Gastroesophageal sphincter (tissue), 3 donors: ENCODE results near the gene MYCBPAP.

Experiments used
- CTCF ChIP-seq, 4 experiments: fragments of 200-600 bp in 2 of 4; fragments of 450-650 bp in 2 of 4; sonication (generic) in 1 of 4; IDR thresholded peaks; one replicate each; pipeline ENCODE4 v1.5.1; 2017 to 2019; ENCODE audit warnings: antibody characterized with exemption in 4 of 4, mild to moderate bottlenecking in 2 of 4, moderate library complexity in 2 of 4
- EP300 ChIP-seq: sonication (generic); formaldehyde crosslinking; IDR thresholded peaks from one replicate; pipeline ENCODE4 v1.6.1; 2017; ENCODE audit warnings: antibody characterized with exemption, mild to moderate bottlenecking
- POLR2A ChIP-seq, 2 donors: fragments of 450-650 bp; IDR thresholded peaks; one replicate each; pipeline ENCODE4 v1.6.1; 2017; ENCODE audit warnings: antibody characterized with exemption in 2 of 2, mild to moderate bottlenecking in 2 of 2, moderate library complexity in 1 of 2
- POLR2AphosphoS5 ChIP-seq: sonication (generic); formaldehyde crosslinking; IDR thresholded peaks from one replicate; pipeline ENCODE4 v1.6.1; 2017; ENCODE audit warnings: antibody characterized with exemption

GRCh38 chr17:50517011-50517410, 8.8 kb downstream of the MYCBPAP start:
- TF ChIP-seq CTCF (IDR thresholded peaks at IDR 0.05) (no peak), POLR2A (IDR thresholded peaks at IDR 0.05) (no peak), EP300 (no peak), POLR2AphosphoS5 (no peak)
